Measurements from ENCODE around the gene TMEM82.

The TMEM82 gene

DNA sequence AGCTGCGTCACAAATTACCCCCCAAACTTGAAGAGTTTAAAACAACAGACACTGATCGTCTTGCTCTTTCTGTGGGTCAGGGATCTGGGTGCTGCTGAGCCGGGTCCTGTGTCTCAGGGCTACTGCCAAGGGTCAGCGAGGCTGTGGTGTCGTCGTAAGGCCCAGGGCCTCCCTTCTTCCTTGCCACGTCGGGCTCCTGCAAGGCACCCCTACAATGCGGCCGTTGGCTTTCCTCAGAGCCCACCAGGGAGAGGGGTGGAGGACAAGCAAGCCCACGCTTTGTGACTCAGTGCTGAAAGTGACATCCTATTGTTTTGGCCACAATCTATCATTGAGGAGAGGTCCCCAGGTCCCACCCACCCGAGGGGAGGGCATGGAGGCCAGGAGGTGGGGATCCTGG lies 8.6 kb downstream of the TMEM82 start:
- Histone ChIP-seq H3K4me3 (ENCODE audit: low read depth in 1 of 2, low read length in 1 of 2) (no peak overlapping the region), H3K9me3 (no peaks in the 10 kb centered on the region), H3K36me3 (no peaks in the 10 kb centered on the region), H3K27ac (no peak overlapping the region), H3K27me3 (peaks cover 14% of the 10 kb centered on the region), H3K4me1 (ENCODE audit: control insufficient read depth in 1 of 2, insufficient read depth in 1 of 2, low read depth in 1 of 2, low read length in 1 of 2) (no peaks in the 10 kb centered on the region)
- TF ChIP-seq, protein P1, sequence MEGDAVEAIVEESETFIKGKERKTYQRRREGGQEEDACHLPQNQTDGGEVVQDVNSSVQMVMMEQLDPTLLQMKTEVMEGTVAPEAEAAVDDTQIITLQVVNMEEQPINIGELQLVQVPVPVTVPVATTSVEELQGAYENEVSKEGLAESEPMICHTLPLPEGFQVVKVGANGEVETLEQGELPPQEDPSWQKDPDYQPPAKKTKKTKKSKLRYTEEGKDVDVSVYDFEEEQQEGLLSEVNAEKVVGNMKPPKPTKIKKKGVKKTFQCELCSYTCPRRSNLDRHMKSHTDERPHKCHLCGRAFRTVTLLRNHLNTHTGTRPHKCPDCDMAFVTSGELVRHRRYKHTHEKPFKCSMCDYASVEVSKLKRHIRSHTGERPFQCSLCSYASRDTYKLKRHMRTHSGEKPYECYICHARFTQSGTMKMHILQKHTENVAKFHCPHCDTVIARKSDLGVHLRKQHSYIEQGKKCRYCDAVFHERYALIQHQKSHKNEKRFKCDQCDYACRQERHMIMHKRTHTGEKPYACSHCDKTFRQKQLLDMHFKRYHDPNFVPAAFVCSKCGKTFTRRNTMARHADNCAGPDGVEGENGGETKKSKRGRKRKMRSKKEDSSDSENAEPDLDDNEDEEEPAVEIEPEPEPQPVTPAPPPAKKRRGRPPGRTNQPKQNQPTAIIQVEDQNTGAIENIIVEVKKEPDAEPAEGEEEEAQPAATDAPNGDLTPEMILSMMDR (IDR thresholded peaks at IDR 0.05), result no peak

DNA sequence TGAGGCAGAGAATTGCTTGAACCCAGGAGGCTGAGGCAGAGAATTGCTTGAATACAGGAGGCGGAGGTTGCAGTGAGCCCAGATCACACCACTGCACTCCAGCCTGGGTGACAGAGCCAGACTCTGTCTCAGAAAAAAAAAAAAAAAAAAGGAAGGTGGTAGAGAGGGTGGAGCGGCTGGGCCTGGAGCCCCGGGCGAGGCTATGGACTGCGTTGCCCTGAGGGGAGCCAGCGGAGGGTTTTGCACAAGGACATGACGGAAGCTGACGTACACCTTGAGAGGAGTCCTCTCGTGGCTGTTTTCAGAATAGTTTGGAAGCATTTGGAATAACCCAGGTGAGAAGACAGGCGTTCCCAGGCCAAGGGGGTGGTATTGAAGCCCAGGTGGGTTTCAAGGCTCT lies 9.4 kb downstream of the TMEM82 start:
- H3K4me1 ChIP-seq (ENCODE audit: control insufficient read depth in 1 of 2, insufficient read depth in 1 of 2, low read depth in 1 of 2, low read length in 1 of 2), result peaks cover 0 to 6% of the 10 kb centered on the region in 2 experiments
- no peak overlapping the region for H3K4me3 ChIP-seq (ENCODE audit: low read depth in 1 of 2, low read length in 1 of 2)
- peaks cover 22% of the 10 kb centered on the region for H3K27me3 ChIP-seq
- TF ChIP-seq, protein P1 (IDR thresholded peaks at IDR 0.05), result no peak
- H3K27ac ChIP-seq, result no peak overlapping the region
- H3K36me3 ChIP-seq, result no peaks in the 10 kb centered on the region
- H3K9me3 ChIP-seq, result no peaks in the 10 kb centered on the region

DNA sequence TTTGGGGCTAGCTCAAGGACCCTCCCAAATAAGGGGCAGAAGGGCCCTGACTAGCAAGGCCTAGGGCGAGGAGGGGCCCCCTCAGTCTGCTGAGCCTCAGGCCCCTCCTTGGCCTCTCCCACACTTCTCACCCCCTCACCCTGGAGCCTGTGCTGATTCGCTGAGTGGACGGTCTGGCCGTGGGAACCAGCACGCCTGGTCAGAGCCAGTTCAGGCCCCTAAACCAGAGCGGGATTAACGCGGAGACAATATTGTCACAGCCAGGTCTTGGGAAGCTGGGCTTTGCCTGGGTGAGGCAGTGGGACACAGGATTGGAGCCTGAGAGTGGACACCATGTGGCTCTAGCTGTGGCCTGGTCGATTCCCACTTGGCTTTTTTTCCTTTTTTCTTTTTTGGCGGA lies 11.5 kb downstream of the TMEM82 start:
- Histone ChIP-seq H3K36me3 (no peaks in the 10 kb centered on the region), H3K27me3 (peaks cover 43% of the 10 kb centered on the region), H3K4me1 (ENCODE audit: control insufficient read depth in 1 of 2, insufficient read depth in 1 of 2, low read depth in 1 of 2, low read length in 1 of 2) (peaks cover 0 to 8% of the 10 kb centered on the region in 2 experiments), H3K27ac (no peak overlapping the region), H3K9me3 (no peaks in the 10 kb centered on the region), H3K4me3 (ENCODE audit: low read depth in 1 of 2, low read length in 1 of 2) (no peak overlapping the region)
- TF ChIP-seq, protein P1 (IDR thresholded peaks at IDR 0.05), result no peak

DNA sequence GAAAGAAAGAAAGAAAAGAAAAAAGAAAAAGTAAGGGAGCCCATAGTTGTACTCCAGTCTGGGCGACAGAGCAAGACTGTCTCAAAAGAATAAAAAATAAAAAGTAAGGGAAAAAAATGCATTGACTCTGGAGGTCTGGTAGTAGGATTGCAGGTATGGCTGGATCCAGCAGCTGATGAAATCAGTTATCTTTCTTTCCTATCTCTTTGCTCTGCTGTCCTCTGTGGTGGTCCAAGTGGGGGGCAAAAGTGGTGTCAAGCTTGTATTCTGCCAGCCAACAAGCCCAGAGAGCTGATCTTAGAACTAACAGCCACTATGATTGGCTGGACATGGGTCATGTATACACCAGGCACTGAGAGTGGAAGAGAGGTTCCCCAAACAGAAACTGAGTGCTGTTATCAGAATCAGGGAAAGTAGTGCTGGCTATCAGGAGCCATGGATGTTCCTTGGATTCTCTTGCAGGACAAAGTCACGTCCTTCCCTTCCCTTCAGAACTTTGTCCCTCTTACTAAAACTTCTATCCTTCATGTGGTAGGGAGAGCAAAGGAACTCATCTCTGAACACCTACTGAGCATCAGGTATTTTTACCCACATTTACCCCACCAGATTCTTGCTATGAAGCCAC lies 12.8 kb downstream of the TMEM82 start:
- Histone ChIP-seq H3K36me3 (no peaks in the 10 kb centered on the region), H3K4me3 (ENCODE audit: low read depth in 1 of 2, low read length in 1 of 2) (no peak overlapping the region), H3K9me3 (no peaks in the 10 kb centered on the region), H3K27ac (no peak overlapping the region), H3K4me1 (ENCODE audit: control insufficient read depth in 1 of 2, insufficient read depth in 1 of 2, low read depth in 1 of 2, low read length in 1 of 2) (peaks cover 0 to 8% of the 10 kb centered on the region in 2 experiments), H3K27me3 (peaks cover 56% of the 10 kb centered on the region)
- TF ChIP-seq, protein P1 (IDR thresholded peaks at IDR 0.05), result no peak

DNA sequence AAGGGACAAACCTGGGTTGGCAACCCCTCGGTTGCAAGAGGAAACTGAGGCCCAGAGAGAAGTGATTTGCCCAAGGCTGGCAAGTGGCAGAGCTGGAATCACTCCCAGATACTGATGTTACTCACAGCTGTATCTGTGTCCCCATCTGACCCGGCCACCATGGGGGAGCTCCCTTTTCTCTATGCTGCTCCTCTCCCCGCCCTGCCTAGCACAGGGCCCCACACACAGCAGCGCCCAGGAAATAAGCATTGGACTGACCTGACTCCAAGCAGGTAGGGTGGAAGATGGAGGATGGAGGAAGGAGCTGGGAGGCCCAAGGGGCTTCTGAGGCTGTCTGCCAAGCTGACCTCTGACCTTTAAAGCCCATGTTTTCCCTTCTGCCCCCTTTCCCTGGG lies 13.3 kb downstream of the TMEM82 start:
- no peaks in the 10 kb centered on the region for H3K36me3 ChIP-seq
- TF ChIP-seq, protein P1 (IDR thresholded peaks at IDR 0.05), result no peak
- H3K4me1 ChIP-seq (ENCODE audit: control insufficient read depth in 1 of 2, insufficient read depth in 1 of 2, low read depth in 1 of 2, low read length in 1 of 2), result peaks cover 0 to 8% of the 10 kb centered on the region in 2 experiments
- no peak overlapping the region for H3K27ac ChIP-seq
- no peaks in the 10 kb centered on the region for H3K9me3 ChIP-seq
- H3K4me3 ChIP-seq (ENCODE audit: low read depth in 1 of 2, low read length in 1 of 2), result no peak overlapping the region
- peaks cover 62% of the 10 kb centered on the region for H3K27me3 ChIP-seq
